Spinal cord (tissue), 10 donors: ENCODE data around the gene ZNF581. TPM values are rescaled to one million over a fixed set of nuclear protein-coding genes. Genes with fewer than 3 reads are reported as not detected.
A peak's percentile ranks its signal among the peaks of the same experiment; 100 is the strongest.

ENCODE experiments used
- DNase-seq, 6 donors: peaks; one replicate each; pipeline versions ENCODE4 v3.0.0 to v3.0.0-alpha.2; 2013 to 2015; ENCODE audit warnings: low spot score in 6 of 6, low read depth in 4 of 6
- H3K27ac ChIP-seq: one replicate; pipeline ENCODE4 v1.5.1; 2013; ENCODE audit warnings: low read depth, low read length, control low read depth
- H3K27me3 ChIP-seq: one replicate; pipeline ENCODE4 v1.6.1; 2013; ENCODE audit warnings: low read length; ENCODE audit not compliant: control insufficient read depth, insufficient read depth
- H3K36me3 ChIP-seq: one replicate; pipeline ENCODE4 v1.6.1; 2013; ENCODE audit warnings: low read length; ENCODE audit not compliant: control insufficient read depth, insufficient read depth
- H3K4me1 ChIP-seq: one replicate; pipeline ENCODE4 v1.6.1; 2013; ENCODE audit warnings: low read length; ENCODE audit not compliant: control insufficient read depth, insufficient read depth
- H3K4me3 ChIP-seq: one replicate; pipeline ENCODE4 v1.5.1; 2013; ENCODE audit warnings: low read depth, low read length, control low read depth
- H3K9me3 ChIP-seq: one replicate; pipeline ENCODE4 v1.6.1; 2013; ENCODE audit warnings: low read length; ENCODE audit not compliant: control insufficient read depth, insufficient read depth
- WGBS: methylation state at CpG from one replicate; pipeline ENCODE4 v1.1.5; 2013; ENCODE audit warnings: missing lambda C conversion rate; ENCODE audit not compliant: insufficient coverage; 5-methylcytosine and 5-hydroxymethylcytosine counted together
- polyA plus RNA-seq, 2 donors: library from polyadenylated mRNA; unstranded; fragments of 120-200 nt; gene quantifications; one replicate each; pipeline ENCODE4 v1.2.1, GENCODE V29; 2013; ENCODE audit not compliant: insufficient read length in 2 of 2
- total RNA-seq, 2 donors: library from RNA; depleted of rRNA in 1 of 2; stranded (reverse); fragments of 120-200 nt in 1 of 2; fragments of >200 nt in 1 of 2; gene quantifications; one replicate each; pipeline versions ENCODE4 v1.2.3 to v1.2.4, GENCODE V29; 2013 to 2014
- donor health status: healthy.

ZNF581 gene
- total and polyA plus RNA-seq, 4 donors, result 6.6 to 20.5 (median 14.8) TPM

- DNase-seq, result no peak
- Histone ChIP-seq H3K27me3 (no peaks in the 10 kb centered on the region), H3K4me1 (no peaks in the 10 kb centered on the region), H3K9me3 (no peaks in the 10 kb centered on the region), H3K36me3 (peaks cover 77% of the 10 kb centered on the region), H3K27ac (no peak overlapping the region), H3K4me3 (no peak overlapping the region)
- WGBS, result 77% methylated on average over 7 of the region's 8 CpGs
Measured at GRCh38 chr19:55617426-55617825, 26.0 kb upstream of the ZNF581 start.

- Histone ChIP-seq H3K36me3 (peaks cover 73% of the 10 kb centered on the region), H3K27ac (no peak overlapping the region)
Measured at GRCh38 chr19:55618426-55618825, 25.0 kb upstream of the ZNF581 start.

DNA sequence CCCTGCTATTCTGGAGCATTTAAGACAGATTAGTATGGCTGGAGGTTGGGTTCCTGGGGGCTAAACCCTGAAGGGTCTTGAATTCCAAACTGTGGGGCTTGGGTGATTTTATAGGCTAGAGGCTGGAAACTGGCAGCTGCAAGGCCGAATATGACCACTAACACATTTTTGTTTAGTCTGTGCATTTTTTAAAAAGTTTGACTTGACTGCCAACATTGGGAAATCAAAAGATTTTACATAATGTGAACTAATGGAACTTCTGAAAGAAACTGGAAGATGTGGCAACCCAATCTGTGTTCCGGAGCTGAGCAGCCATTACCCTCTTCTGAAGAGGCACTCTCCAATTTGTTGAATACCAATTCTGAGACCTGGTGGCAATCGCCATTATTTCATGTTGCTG, 24.2 kb upstream of the ZNF581 start:
- Histone ChIP-seq H3K4me1 (no peaks in the 10 kb centered on the region), H3K27ac (no peak overlapping the region), H3K9me3 (no peaks in the 10 kb centered on the region), H3K4me3 (no peak overlapping the region), H3K36me3 (peaks cover 64% of the 10 kb centered on the region), H3K27me3 (no peaks in the 10 kb centered on the region)
- 100% methylated on average over 2 of the region's 3 CpGs for WGBS
- no peak for DNase-seq

More at GRCh38 chr19:55618426-55618825, 25.0 kb upstream of the ZNF581 start:
- Histone ChIP-seq H3K27me3 (no peaks in the 10 kb centered on the region), H3K4me3 (no peak overlapping the region), H3K4me1 (no peaks in the 10 kb centered on the region), H3K9me3 (no peaks in the 10 kb centered on the region)
- WGBS, result 87% methylated on average over 2 of the region's 7 CpGs
- DNase-seq, result no peak

DNA sequence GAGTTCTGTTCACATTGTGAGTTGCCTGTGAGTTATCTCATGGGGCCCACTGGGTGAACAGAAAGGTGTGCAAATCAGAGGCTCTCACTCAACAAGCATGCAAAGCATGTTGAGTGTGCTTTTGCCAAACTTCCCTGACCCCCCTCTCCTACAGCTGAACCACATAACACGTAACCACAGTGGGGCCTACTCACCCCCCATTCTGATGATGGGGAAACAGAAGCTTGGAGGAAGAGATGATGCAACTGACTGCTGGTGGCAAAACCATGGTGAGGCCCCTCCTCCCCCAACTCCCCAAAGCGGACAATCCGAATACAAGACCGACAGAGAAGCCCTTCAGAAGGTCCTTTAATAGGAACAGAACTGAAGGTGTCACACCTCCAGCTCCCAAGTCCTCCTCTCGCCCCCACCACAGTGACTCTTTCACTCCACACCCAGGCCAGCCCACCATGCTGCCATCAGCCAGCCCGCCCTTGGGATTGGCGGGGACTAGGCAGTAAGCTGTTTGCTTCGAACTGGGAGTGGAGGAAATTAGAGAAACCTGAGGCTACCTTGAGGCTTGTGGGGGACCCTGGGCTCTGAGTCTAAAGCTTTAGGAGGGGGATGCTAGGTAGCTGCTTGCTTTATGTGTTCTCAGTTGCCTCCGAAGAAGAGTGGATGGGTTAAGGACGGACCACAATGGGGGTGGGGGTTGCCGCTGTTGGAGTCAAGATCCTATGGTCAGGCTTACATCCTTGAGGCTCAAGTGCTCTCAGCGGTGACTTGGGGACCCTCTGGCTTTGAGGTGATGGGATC, 22.8 kb upstream of the ZNF581 start:
- H3K27ac ChIP-seq, result no peak overlapping the region
- DNase-seq, result no peak
- H3K4me3 ChIP-seq, result no peak overlapping the region
- no peaks in the 10 kb centered on the region for H3K9me3 ChIP-seq
- H3K4me1 ChIP-seq, result peaks cover 5% of the 10 kb centered on the region
- WGBS, result 94% methylated on average over 6 of the region's 12 CpGs
- peaks cover 53% of the 10 kb centered on the region for H3K36me3 ChIP-seq
- H3K27me3 ChIP-seq, result no peaks in the 10 kb centered on the region

GRCh38 chr19:55621205-55621672, 22.2 kb upstream of the ZNF581 start:
- H3K4me3 ChIP-seq, result no peak overlapping the region
- no peaks in the 10 kb centered on the region for H3K9me3 ChIP-seq
- peaks cover 5% of the 10 kb centered on the region for H3K4me1 ChIP-seq
- no peaks in the 10 kb centered on the region for H3K27me3 ChIP-seq
- H3K27ac ChIP-seq, result no peak overlapping the region
- peaks cover 47% of the 10 kb centered on the region for H3K36me3 ChIP-seq
- DNase-seq, result no peak
- WGBS, result 95% methylated on average over 9 of the region's 9 CpGs

DNA sequence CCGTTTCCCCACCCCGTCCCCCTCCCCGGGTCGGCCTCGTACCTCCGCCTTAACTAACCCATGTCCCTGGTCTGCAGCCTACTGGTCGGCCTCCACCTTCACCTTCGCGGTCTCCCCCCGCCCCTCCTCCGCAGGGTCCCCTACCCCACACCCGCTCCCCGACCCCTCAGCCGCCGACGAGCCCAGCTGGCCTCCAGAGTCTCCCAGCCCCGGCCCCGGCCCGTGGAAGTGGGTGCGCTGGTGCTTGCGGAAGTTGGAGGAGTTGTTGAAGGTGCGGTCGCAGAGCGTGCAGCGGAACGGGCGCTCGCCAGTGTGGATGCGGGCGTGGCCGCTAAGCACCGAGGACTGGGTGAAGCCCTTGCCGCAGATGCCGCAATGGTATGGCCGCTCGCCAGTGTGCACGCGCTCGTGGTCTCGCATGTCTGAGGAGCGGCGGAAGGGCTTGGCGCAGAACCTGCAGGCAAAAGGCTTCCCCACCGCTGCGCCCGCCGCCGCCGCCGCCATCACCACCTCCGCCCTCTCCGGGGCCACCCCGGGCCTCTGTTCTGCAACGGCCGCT, 21.7 kb upstream of the ZNF581 start:
- DNase-seq, result no peak
- Histone ChIP-seq H3K27me3 (no peaks in the 10 kb centered on the region), H3K4me3 (no peak overlapping the region), H3K9me3 (no peaks in the 10 kb centered on the region), H3K4me1 (peaks cover 5% of the 10 kb centered on the region), H3K27ac (no peak overlapping the region), H3K36me3 (peaks cover 41% of the 10 kb centered on the region)
- WGBS, result 95% methylated on average over 49 of the region's 55 CpGs

GRCh38 chr19:55622242-55622969, 21.0 kb upstream of the ZNF581 start:
- Histone ChIP-seq H3K27me3 (no peaks in the 10 kb centered on the region), H3K4me3 (no peak overlapping the region), H3K4me1 (peaks cover 5% of the 10 kb centered on the region), H3K36me3 (peaks cover 35% of the 10 kb centered on the region), H3K27ac (no peak overlapping the region), H3K9me3 (no peaks in the 10 kb centered on the region)
- 91% methylated on average over 39 of the region's 40 CpGs for WGBS
- DNase-seq, result no peak

DNA sequence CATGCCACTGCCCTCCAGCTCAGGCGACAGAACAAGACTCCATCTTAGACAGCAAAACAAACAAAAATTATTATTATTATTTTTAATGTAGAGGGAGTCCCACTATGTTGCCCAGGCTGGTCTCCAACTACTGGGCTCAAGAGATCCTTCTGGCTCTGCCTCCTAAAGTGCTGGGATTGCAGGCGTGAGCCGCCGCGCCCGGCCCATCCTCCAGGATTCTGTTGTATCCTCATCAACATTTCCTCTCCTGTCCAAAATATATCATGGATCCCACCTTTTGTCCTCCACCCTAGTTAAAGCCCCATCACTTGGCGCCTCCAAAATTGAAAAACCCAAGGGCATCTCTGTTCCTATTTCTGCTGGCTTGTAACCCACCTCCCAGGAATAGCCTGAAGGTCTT, 20.3 kb upstream of the ZNF581 start:
- Histone ChIP-seq H3K27ac (no peak overlapping the region), H3K9me3 (no peaks in the 10 kb centered on the region), H3K27me3 (no peaks in the 10 kb centered on the region), H3K36me3 (peaks cover 30% of the 10 kb centered on the region), H3K4me1 (peaks cover 5% of the 10 kb centered on the region), H3K4me3 (no peak overlapping the region)
- WGBS, result 94% methylated on average over 5 of the region's 7 CpGs
- DNase-seq, result no peak

DNA sequence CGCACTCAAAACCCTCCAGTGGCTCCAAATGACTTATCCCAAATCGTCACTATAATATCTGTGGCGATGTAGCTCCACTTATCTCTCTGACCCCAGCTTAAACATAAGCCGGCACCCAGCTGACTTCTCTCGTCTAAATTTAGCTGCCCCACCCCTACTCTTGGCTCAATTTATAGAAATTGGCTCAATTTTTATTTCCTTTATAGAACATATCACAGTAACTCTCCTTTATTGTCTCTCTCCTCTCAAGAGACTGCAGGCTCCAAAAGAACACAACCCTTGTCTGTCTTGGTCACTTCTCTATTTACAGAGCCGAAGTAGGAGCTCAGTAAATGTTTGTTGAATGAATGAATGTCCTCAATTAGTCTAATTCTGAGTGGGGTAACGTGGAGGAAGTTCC, 19.9 kb upstream of the ZNF581 start:
- Histone ChIP-seq H3K27ac (peak overlapping the region; percentile 98), H3K27me3 (no peaks in the 10 kb centered on the region), H3K9me3 (no peaks in the 10 kb centered on the region), H3K36me3 (peaks cover 26% of the 10 kb centered on the region), H3K4me3 (no peak overlapping the region), H3K4me1 (peaks cover 5% of the 10 kb centered on the region)
- 74% methylated on average over 5 of the region's 7 CpGs for WGBS
- DNase-seq, result no peak
